ENCODE results near the gene KNG1. TPM values are rescaled to one million over a fixed set of nuclear protein-coding genes. Genes with fewer than 3 reads are reported as not detected.
"Not testable (repeated sequence)": the region's sequence is repeated elsewhere in the genome, so short reads cannot be mapped to it uniquely, and the experiment has no call there.

The KNG1 gene
- total RNA-seq, 8 experiments from 2014 or later, result 0.04 to 0.24 (median 0.10) TPM; not detected in 3

GRCh38 chr3:186693843-186694242, 23.3 kb upstream of the KNG1 start:
- 20 to 100% (median 81%) methylated on average over 1 to 3 of the region's 3 CpGs for WGBS, 10 experiments
- in situ Hi-C loops (cut with MboI; ENCODE audit: low pct_unique_long_range_greater_than_20kb in 2 of 9, low sequenced_read_pairs in 9 of 9, unreplicated experiment in 9 of 9), result no loop called here
- no peak overlapping the region for H3K27ac ChIP-seq
- H3K4me3 ChIP-seq, result no peak overlapping the region
- no peaks in the 10 kb centered on the region for H3K4me1 ChIP-seq (replicated peaks in 1 of 2)
- ATAC-seq (replicated peaks in 6 of 8), result no peak

- ATAC-seq (replicated peaks in 6 of 8), result peak in 2 of 8 experiments; percentile 40 to 42
- Histone ChIP-seq H3K27ac (no peak overlapping the region), H3K4me1 (replicated peaks in 1 of 2) (no peaks in the 10 kb centered on the region), H3K4me3 (no peak overlapping the region)
- in situ Hi-C loops (cut with MboI; ENCODE audit: low pct_unique_long_range_greater_than_20kb in 2 of 9, low sequenced_read_pairs in 9 of 9, unreplicated experiment in 9 of 9), result no loop called here
- WGBS, 10 experiments, result 17 to 88% (median 60%) methylated on average over 1 to 5 of the region's 6 CpGs; no CpG with 5 or more reads in 1 of the 10 experiments
Measured at GRCh38 chr3:186694288-186695032, 22.7 kb upstream of the KNG1 start.

- in situ Hi-C loops (cut with MboI; ENCODE audit: low pct_unique_long_range_greater_than_20kb in 2 of 9, low sequenced_read_pairs in 9 of 9, unreplicated experiment in 9 of 9), result no loop called here
- Histone ChIP-seq H3K4me3 (no peak overlapping the region), H3K27ac (no peak overlapping the region), H3K4me1 (replicated peaks in 1 of 2) (no peaks in the 10 kb centered on the region)
- peak in 2 of 8 experiments; percentile 50 to 71 for ATAC-seq (replicated peaks in 6 of 8)
- 40 to 100% (median 80%) methylated on average over 1 to 2 of the region's 2 CpGs; no CpG with 5 or more reads in 5 of the 10 experiments for WGBS, 10 experiments
Measured at GRCh38 chr3:186696522-186696921, 20.6 kb upstream of the KNG1 start.

- Histone ChIP-seq H3K4me1 (replicated peaks in 1 of 2) (no peaks in the 10 kb centered on the region), H3K4me3 (no peak overlapping the region), H3K27ac (no peak overlapping the region)
- in situ Hi-C loops (cut with MboI; ENCODE audit: low pct_unique_long_range_greater_than_20kb in 2 of 9, low sequenced_read_pairs in 9 of 9, unreplicated experiment in 9 of 9), result no loop called here
- WGBS, 10 experiments, result 29 to 98% (median 87%) methylated on average over 1 to 4 of the region's 4 CpGs; no CpG with 5 or more reads in 3 of the 10 experiments
- no peak for ATAC-seq (replicated peaks in 6 of 8)
Measured at GRCh38 chr3:186697510-186697909, 19.6 kb upstream of the KNG1 start.

- in situ Hi-C loops (cut with MboI; ENCODE audit: low pct_unique_long_range_greater_than_20kb in 2 of 9, low sequenced_read_pairs in 9 of 9, unreplicated experiment in 9 of 9), result no loop called here
- WGBS, 10 experiments, result 0 to 100% (median 83%) methylated on average over 1 to 3 of the region's 3 CpGs; no CpG with 5 or more reads in 5 of the 10 experiments
- Histone ChIP-seq H3K27ac (no peak overlapping the region), H3K4me3 (no peak overlapping the region), H3K4me1 (replicated peaks in 1 of 2) (no peaks in the 10 kb centered on the region)
- no peak for ATAC-seq (replicated peaks in 6 of 8)
Measured at GRCh38 chr3:186700267-186700666, 16.9 kb upstream of the KNG1 start.

- in situ Hi-C loops (cut with MboI; ENCODE audit: low pct_unique_long_range_greater_than_20kb in 2 of 9, low sequenced_read_pairs in 9 of 9, unreplicated experiment in 9 of 9), result not testable (repeated sequence)
- peak in 1 of 8 experiments; percentile 74 for ATAC-seq (replicated peaks in 6 of 8)
Measured at GRCh38 chr3:186702451-186702850, 14.7 kb upstream of the KNG1 start.

GRCh38 chr3:186705882-186706780, 11.0 kb upstream of the KNG1 start:
- Histone ChIP-seq H3K4me1 (replicated peaks in 1 of 2) (no peaks in the 10 kb centered on the region), H3K4me3 (no peak overlapping the region), H3K27ac (no peak overlapping the region)
- in situ Hi-C loops (cut with MboI; ENCODE audit: low pct_unique_long_range_greater_than_20kb in 2 of 9, low sequenced_read_pairs in 9 of 9, unreplicated experiment in 9 of 9), result no loop called here
- ATAC-seq (replicated peaks in 6 of 8), result no peak
- 10 to 97% (median 61%) methylated on average over 1 to 4 of the region's 6 CpGs; no CpG with 5 or more reads in 2 of the 10 experiments for WGBS, 10 experiments

More at GRCh38 chr3:186702451-186702850, 14.7 kb upstream of the KNG1 start:
- not testable (repeated sequence) for H3K27ac ChIP-seq; H3K4me3 ChIP-seq; H3K4me1 ChIP-seq (replicated peaks in 1 of 2)

- no peaks in the 10 kb centered on the region for H3K4me1 ChIP-seq (replicated peaks in 1 of 2)
- no peak for ATAC-seq (replicated peaks in 6 of 8)
- H3K4me3 ChIP-seq, result no peak overlapping the region
- H3K27ac ChIP-seq, result no peak overlapping the region
- in situ Hi-C loops (cut with MboI; ENCODE audit: low pct_unique_long_range_greater_than_20kb in 2 of 9, low sequenced_read_pairs in 9 of 9, unreplicated experiment in 9 of 9), result no loop called here
- WGBS, 10 experiments, result 0 to 92% (median 44%) methylated on average over 2 to 6 of the region's 6 CpGs
Measured at GRCh38 chr3:186708983-186709679, 8.0 kb upstream of the KNG1 start.

- ATAC-seq (replicated peaks in 6 of 8), result not testable (repeated sequence)
Measured at GRCh38 chr3:186710694-186711093, 6.5 kb upstream of the KNG1 start.

GRCh38 chr3:186713499-186713898, 3.7 kb upstream of the KNG1 start:
- no peak for ATAC-seq (replicated peaks in 6 of 8)
- 0 to 72% (median 63%) methylated on average over 1 to 3 of the region's 4 CpGs; no CpG with 5 or more reads in 5 of the 10 experiments for WGBS, 10 experiments
- Histone ChIP-seq H3K4me3 (no peak overlapping the region), H3K4me1 (replicated peaks in 1 of 2) (no peaks in the 10 kb centered on the region), H3K27ac (no peak overlapping the region)
- in situ Hi-C loops (cut with MboI; ENCODE audit: low pct_unique_long_range_greater_than_20kb in 2 of 9, low sequenced_read_pairs in 9 of 9, unreplicated experiment in 9 of 9), result no loop called here

More at GRCh38 chr3:186710694-186711093, 6.5 kb upstream of the KNG1 start:
- H3K4me1 ChIP-seq (replicated peaks in 1 of 2); H3K27ac ChIP-seq; H3K4me3 ChIP-seq; in situ Hi-C loops (cut with MboI; ENCODE audit: low pct_unique_long_range_greater_than_20kb in 2 of 9, low sequenced_read_pairs in 9 of 9, unreplicated experiment in 9 of 9): not testable (repeated sequence)
- 10 to 83% (median 47%) methylated on average over 1 to 4 of the region's 4 CpGs; no CpG with 5 or more reads in 2 of the 10 experiments for WGBS, 10 experiments

- ATAC-seq (replicated peaks in 6 of 8), result no peak
- in situ Hi-C loops (cut with MboI; ENCODE audit: low pct_unique_long_range_greater_than_20kb in 2 of 9, low sequenced_read_pairs in 9 of 9, unreplicated experiment in 9 of 9), result no loop called here
- 12 to 71% (median 52%) methylated on average over 2 to 7 of the region's 7 CpGs; no CpG with 5 or more reads in 1 of the 10 experiments for WGBS, 10 experiments
- Histone ChIP-seq H3K4me3 (no peak overlapping the region), H3K27ac (no peak overlapping the region), H3K4me1 (replicated peaks in 1 of 2) (no peaks in the 10 kb centered on the region)
Measured at GRCh38 chr3:186719945-186720739, 3.0 kb downstream of the KNG1 start.

GRCh38 chr3:186722457-186722856, 5.3 kb downstream of the KNG1 start:
- WGBS, 10 experiments, result 44 to 90% (median 55%) methylated on average over 2 to 7 of the region's 7 CpGs; no CpG with 5 or more reads in 4 of the 10 experiments
- in situ Hi-C loops (cut with MboI; ENCODE audit: low pct_unique_long_range_greater_than_20kb in 2 of 9, low sequenced_read_pairs in 9 of 9, unreplicated experiment in 9 of 9), result no loop called here
- ATAC-seq (replicated peaks in 6 of 8), result peak in 3 of 8 experiments; percentile 20 to 79 (median 64)
- Histone ChIP-seq H3K27ac (no peak overlapping the region), H3K4me3 (no peak overlapping the region), H3K4me1 (replicated peaks in 1 of 2) (no peaks in the 10 kb centered on the region)
